ENCODE data around the gene STMN1.

Gene STMN1

GRCh38 chr1:25893116-25893515, 13.1 kb downstream of the STMN1 start:
- TF ChIP-seq CTCF (conservative IDR thresholded peaks at IDR 0.05; ENCODE audit: low read depth, low read length) = no peak
- no peak overlapping the region for H3K4me3 ChIP-seq (ENCODE audit: low read depth, low read length)
- DNase-seq (ENCODE audit: low read depth) = peak; percentile 40

- TF ChIP-seq CTCF (conservative IDR thresholded peaks at IDR 0.05; ENCODE audit: low read depth, low read length) = no peak
- no peak overlapping the region for H3K4me3 ChIP-seq (ENCODE audit: low read depth, low read length)
- no peak for DNase-seq (ENCODE audit: low read depth)
Observed at GRCh38 chr1:25891606-25892005, 14.6 kb downstream of the STMN1 start.

GRCh38 chr1:25890239-25891034, 15.8 kb downstream of the STMN1 start:
- no peak for TF ChIP-seq CTCF (conservative IDR thresholded peaks at IDR 0.05; ENCODE audit: low read depth, low read length)
- no peak overlapping the region for H3K4me3 ChIP-seq (ENCODE audit: low read depth, low read length)
- DNase-seq (ENCODE audit: low read depth) = peak; percentile 58

- peak; percentile 61 for DNase-seq (ENCODE audit: low read depth)
- no peak overlapping the region for H3K4me3 ChIP-seq (ENCODE audit: low read depth, low read length)
- peak; percentile 55 for TF ChIP-seq CTCF (conservative IDR thresholded peaks at IDR 0.05; ENCODE audit: low read depth, low read length)
Observed at GRCh38 chr1:25889470-25889869, 16.7 kb downstream of the STMN1 start.

GRCh38 chr1:25888426-25888987, 17.7 kb downstream of the STMN1 start:
- H3K4me3 ChIP-seq (ENCODE audit: low read depth, low read length) = no peak overlapping the region
- no peak for TF ChIP-seq CTCF (conservative IDR thresholded peaks at IDR 0.05; ENCODE audit: low read depth, low read length)
- DNase-seq (ENCODE audit: low read depth) = no peak

- no peak for TF ChIP-seq CTCF (conservative IDR thresholded peaks at IDR 0.05; ENCODE audit: low read depth, low read length)
- DNase-seq (ENCODE audit: low read depth) = no peak
- no peak overlapping the region for H3K4me3 ChIP-seq (ENCODE audit: low read depth, low read length)
Observed at GRCh38 chr1:25885602-25886001, 20.6 kb downstream of the STMN1 start.

- no peak overlapping the region for H3K4me3 ChIP-seq (ENCODE audit: low read depth, low read length)
- no peak for DNase-seq (ENCODE audit: low read depth)
- TF ChIP-seq CTCF (conservative IDR thresholded peaks at IDR 0.05; ENCODE audit: low read depth, low read length) = no peak
Observed at GRCh38 chr1:25881266-25881665, 25.0 kb downstream of the STMN1 start.

All from choroid plexus epithelial cell (primary cell).